HG03342 (cell line): ENCODE measurements around the gene TINCR.

Experiments used
- ATAC-seq: cut with Tn5 transposase; IDR thresholded peaks from one replicate; pipeline ENCODE4 v1.9.1; 2021; ENCODE audit warnings: mild to moderate bottlenecking, moderate library complexity; ENCODE audit not compliant: unreplicated experiment

Gene TINCR

DNA sequence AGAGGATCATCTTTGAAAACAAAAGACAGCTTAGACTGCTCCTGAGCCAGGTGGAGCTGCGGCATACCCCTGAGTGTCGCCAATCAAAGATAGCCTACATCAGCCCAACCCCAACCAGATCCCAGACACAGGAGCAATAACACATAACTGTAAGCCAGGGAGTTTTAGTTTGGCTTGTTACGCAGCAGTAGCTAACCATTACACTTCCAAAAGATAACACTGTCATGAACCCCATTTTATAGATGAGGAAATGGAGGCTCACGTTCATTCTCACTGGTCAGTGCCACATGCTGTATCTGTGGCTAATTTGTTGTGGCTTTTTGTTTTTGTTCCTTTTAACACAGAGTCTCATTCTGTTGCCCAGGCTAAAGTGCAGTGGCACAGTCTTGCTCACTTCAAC, 47.3 kb downstream of the TINCR start:
- ATAC-seq = no peak

DNA sequence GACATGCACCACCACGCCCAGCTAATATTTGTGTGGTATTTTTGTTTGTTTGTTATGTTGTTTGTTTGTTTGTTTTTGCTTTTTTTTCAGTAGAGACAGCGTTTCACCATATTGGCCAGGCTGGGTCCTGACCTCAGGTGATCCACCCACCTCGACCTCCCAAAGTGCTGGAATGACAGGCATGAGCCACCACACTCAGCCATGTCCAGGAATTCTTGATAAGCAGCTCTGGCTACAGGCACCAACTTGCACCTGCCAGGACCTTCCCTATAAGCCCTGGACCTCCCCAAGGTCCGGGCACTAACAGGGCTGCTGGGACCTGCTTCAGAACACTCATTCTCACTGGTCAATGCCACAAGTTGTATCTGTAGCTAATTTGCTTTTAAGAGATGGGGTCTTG, 48.7 kb downstream of the TINCR start:
- no peak for ATAC-seq

DNA sequence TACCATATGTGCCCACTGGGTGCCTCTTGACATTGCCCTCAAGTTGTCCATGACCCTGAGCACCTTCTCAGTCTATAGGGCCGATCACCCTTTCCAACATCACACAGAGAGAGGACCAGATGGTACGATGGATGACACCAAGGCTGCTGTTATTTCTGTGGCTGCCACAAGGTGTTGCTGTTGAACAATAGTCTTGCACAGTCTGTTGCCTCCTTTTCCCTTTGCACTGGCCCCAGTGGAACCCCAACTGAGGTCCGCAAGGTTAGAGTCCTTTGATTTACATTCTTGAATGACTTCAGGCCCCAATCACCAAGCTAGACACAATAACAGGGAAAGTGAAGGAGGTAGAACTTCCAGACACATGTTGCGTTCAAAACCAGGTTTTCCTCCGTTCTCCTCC, 52.0 kb downstream of the TINCR start:
- ATAC-seq = no peak

- ATAC-seq = no peak
Observed at GRCh38 chr19:5514001-5514400, 53.8 kb downstream of the TINCR start.

GRCh38 chr19:5512715-5513114, 55.0 kb downstream of the TINCR start:
- ATAC-seq = no peak
